ENCODE results near the gene ZFP64.
A peak's percentile ranks its signal among the peaks of the same experiment; 100 is the strongest.
"Not testable (repeated sequence)": the region's sequence is repeated elsewhere in the genome, so short reads cannot be mapped to it uniquely, and the experiment has no call there.

Gene ZFP64

GRCh38 chr20:52153896-52154295 is 37.7 kb downstream of the ZFP64 start:
- no peak for DNase-seq

DNA sequence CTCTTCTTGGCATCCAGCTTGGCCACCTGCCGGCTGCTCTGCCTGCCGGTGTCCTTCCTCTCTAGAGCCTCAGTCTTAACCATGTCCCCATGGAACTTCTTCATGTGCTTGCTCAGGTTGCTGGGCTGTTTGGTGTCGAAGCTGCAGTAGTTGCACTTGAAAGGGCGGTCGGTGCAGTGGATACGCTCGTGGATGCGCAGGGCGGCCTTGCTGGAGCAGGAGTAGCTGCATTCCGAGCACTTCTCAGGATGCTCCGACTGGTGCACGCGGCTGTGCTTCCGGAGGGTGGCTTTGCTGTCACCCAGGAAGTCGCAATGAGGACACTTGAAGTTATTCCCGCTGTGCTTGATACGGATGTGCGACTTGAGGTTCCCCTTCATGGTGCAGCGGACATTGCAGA is 38.7 kb downstream of the ZFP64 start:
- DNase-seq, result no peak

DNA sequence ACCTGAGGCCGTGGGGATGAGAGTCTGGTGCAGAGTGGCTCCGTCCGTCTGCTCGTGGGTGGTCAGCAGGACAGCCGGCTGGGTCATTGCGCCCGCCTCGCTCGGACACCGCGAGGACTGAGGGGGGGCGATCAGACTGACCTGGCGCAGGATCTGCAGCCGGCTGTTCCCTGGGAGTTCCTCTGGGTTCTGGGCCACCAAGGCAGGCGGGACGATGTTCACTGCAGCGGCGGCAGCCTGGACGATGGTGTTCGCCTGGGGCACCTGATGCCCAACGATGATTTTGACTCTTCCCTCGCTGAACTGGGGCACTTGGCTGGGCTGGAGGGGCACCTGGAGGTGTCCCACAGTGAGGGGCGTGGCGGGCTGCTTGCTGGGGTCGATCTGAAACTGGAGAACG is 39.2 kb downstream of the ZFP64 start:
- DNase-seq, result no peak

GRCh38 chr20:52150440-52151258 is 40.9 kb downstream of the ZFP64 start:
- DNase-seq, result peak; percentile 4

DNA sequence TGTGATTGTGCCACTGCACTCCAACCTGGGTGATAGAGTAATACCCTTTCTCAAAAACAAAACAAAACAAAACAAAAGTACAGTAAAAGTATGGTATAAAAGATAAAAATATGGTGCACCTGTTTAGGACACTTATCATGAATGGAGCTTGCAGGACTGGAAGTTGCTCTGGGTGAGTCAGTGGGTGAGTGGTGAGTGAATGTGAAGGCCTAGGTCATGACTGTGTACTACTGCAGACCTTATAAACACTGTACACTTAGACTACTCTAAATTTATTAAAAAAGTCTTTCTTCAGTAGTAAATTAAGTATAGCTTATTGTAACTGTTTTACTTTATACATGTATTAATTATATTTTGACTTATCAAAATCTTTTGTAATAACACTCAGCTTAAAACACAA is 46.0 kb downstream of the ZFP64 start:
- DNase-seq, result no peak

GRCh38 chr20:52143277-52143676 is 48.3 kb downstream of the ZFP64 start:
- no peak for DNase-seq

DNA sequence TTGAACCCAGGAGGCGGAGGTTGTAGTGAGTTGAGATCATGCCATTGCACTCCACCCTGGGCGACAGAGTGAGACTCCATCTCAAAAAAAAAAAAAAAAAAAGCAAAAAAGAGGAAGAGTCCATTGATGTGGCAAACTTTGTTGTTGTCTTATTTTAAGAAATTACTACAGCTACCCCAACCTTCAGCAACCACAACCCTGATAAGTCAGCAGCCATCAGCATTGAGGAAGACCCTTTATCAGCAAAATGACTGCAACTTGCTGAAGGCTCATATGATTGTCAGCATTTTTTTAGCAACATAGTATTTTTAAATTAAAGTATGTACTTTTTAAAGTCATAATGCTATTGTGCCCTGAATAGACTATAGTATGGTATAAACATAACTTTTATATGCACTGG is 48.8 kb downstream of the ZFP64 start:
- DNase-seq, result no peak

DNA sequence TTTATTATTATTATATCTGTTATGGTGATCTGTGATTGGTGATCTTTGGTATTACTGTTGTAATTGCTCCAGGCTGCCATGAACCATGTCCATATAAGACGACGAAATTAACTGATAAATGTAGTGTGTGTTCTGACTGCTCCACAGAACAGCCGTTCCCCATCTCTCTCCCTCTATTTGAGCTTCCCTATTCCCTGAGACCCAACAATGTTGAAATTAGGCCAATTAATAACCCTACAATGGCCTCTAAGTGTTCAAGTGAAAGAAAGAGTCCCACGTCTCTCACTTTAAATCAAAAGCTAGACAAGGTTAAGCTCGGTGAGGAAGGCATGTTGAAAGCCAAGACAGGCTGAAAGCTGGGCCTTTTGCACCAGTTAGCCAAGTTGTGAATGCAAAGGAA is 51.6 kb downstream of the ZFP64 start:
- no peak for DNase-seq

DNA sequence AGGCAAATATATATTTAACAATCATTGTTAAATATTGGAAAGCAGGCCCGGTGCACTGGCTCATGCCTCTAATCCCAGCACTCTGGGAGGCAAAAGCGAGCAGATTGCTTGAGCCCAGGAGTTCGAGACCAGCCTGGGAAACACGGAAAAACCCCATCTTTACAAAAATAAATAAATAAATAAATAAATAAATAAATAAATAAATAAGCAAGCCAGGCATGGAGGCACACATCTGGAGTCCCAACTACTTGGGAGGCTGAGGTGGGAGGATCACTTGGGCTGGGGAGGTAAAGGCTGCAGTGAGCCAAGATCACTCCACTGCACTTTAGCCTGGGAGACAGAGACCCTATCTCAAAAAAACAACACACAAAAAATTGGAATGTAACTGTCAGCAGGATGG is 53.7 kb downstream of the ZFP64 start:
- no peak for DNase-seq

DNA sequence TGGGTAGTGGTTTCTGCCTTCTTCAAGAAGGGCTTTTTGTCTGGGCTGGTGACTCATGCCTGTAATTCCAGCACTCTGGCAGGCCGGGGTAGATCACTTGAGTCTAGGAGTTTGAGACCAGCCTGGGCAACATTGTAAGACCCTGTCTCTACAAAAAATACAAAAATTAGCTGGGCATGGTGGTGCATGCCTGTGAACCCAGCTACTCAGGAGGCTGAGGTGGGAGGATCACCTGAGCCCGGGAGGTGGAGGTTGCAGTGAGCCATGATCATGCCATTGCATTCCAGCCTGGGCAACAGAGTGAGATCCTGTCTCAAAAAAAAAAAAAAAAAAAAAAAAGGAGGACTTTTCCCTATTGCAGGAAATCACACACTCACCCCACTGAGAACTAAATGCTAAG is 57.9 kb downstream of the ZFP64 start:
- not testable (repeated sequence) for DNase-seq

DNA sequence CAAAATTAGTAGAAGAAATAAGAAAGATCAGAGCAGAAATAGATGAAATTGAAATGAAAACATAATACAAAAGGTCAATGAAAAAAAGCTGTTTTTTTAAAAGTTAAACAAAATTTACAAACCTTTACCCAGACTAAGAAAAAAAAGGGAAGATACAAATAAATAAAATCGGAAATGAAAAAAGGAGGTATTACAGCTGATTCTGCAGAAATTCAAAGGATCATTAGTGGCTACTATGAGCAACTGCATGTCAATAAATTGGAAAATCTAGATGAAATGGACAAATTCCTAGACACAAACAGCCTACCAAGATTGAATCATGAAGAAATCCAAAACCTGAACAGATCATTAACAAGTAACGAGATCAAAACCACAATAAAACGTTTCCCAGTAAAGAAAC is 59.2 kb downstream of the ZFP64 start:
- DNase-seq, result no peak

GRCh38 chr20:52131048-52131643 is 60.4 kb downstream of the ZFP64 start:
- no peak for DNase-seq

DNA sequence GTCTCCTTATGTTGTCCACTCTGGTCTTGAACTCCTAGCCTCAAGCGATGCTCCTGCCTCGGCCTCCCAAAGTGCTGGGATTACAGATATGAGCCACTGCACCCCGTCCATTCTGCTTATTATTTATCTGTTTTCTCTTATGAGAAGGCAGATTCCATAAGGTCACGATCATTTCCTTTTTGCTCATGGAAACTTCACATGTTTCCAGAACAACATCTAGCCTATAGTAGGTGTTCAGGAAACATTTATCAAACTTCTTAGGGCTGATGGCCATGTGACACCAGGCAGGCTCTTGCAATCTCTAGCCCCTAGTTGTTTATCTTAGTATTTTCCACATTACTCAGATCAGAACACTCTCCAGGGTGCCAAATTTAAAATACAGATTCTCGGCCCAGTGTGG is 61.2 kb downstream of the ZFP64 start:
- no peak for DNase-seq

DNA sequence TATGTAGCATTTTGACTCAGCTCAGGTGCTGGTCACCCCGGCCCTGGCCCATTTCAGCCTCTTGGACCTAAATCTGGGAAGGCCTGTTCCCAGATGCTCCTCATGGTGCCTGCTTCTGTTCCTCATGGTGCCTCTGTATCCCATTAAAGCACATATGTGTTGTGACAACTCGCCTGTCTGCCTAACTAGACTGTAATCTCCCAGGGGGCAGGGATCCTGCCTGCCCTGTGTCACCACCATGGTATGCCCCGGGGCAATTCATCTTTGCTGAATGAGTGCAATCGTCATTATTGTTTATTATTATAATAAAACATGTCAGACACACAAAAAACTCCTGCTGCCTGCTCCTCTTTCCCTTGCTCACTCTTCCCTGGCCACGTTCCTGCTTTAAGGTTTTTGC is 62.0 kb downstream of the ZFP64 start:
- DNase-seq, result no peak

DNA sequence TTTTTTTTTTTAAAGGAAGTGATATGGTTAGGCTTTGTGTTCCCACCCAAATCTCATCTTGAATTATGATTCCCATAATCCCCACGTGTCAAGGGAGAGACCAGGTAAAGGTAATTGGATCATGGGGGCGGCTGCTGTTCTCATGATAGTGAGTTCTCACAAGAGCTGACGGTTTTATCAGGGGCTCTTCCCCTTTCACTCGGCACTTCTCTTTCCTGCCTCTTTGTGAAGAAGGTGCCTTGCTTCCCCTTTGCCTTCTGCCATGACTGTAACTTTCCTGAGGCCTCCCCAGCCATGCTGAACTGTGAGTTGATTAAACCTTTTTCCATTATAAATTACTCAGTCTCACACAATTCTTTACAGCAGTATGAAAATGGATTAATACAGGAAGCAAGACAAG is 64.3 kb downstream of the ZFP64 start:
- no peak for DNase-seq

DNA sequence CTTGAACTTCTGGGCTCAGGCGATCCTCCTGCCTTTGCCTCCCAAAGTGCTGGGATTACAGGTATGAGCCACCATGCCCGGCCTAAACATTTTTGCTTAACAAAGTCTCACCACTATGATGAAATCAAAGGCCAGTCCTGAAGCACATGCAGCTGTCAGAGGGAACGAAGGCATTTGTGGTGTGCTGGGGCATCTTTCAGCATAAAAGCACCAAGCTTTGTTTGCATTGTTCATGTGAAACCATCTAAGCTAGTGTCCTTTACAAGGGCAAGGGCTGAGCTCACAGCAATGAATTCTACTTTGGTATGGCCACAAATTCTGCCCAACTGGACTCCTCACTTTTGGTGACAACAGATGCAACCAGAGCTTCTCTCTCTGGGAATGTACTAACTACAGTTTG is 66.8 kb downstream of the ZFP64 start:
- DNase-seq, result no peak

DNA sequence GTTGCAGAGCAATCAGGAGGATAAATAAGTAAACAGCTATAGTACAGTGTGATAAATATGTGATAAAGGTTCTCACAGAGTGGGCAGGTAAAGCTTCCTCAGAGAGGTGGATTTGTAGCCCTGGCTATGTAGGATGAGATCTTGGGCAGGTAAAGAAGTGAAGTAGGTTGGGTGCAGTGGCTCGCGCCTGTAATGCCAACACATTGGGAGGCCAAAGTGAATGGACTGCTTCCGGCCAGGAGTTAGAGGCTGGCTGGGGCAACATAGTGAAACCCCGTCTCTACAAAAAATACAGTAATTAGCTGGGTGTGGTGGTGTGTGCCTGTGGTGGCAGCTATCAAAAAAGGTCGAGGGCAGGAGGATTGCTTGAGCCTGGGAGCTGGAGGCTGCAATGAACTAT is 72.9 kb downstream of the ZFP64 start:
- no peak for DNase-seq

- DNase-seq, result no peak
These were observed 73.5 kb downstream of the ZFP64 start for GRCh38 chr20:52118016-52118623.

DNA sequence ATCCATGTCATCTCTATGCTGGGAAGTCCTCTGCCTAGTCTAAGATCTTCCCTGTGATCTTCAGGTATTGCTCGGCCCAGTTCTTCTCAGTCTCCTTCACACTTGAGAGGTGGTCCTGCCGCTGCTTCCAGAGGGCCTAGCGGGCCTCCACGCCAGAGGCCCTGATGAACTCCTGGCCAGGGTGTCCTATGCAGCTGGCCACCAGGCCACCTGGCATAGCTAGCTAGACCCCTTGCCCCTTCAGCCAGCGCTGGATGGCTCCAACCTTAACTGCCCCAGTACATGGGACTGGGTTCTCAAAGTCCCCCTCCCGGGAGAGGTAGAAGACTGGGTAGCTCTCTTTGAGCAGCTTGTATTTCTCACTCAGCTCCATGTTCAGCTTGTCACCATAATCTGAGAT is 81.1 kb downstream of the ZFP64 start:
- no peak for DNase-seq

- no peak for DNase-seq
These were observed 85.8 kb downstream of the ZFP64 start for GRCh38 chr20:52105442-52106422.

- no peak for DNase-seq
These were observed 86.8 kb downstream of the ZFP64 start for GRCh38 chr20:52104546-52105441.

- no peak for DNase-seq
These were observed 87.5 kb downstream of the ZFP64 start for GRCh38 chr20:52103913-52104545.
